ENCODE data around the gene DRC1. TPM values are rescaled to one million over a fixed set of nuclear protein-coding genes. Genes with fewer than 3 reads are reported as not detected.

Gene DRC1
- total RNA-seq, 1 experiment from 2014 or later: not detected

DNA sequence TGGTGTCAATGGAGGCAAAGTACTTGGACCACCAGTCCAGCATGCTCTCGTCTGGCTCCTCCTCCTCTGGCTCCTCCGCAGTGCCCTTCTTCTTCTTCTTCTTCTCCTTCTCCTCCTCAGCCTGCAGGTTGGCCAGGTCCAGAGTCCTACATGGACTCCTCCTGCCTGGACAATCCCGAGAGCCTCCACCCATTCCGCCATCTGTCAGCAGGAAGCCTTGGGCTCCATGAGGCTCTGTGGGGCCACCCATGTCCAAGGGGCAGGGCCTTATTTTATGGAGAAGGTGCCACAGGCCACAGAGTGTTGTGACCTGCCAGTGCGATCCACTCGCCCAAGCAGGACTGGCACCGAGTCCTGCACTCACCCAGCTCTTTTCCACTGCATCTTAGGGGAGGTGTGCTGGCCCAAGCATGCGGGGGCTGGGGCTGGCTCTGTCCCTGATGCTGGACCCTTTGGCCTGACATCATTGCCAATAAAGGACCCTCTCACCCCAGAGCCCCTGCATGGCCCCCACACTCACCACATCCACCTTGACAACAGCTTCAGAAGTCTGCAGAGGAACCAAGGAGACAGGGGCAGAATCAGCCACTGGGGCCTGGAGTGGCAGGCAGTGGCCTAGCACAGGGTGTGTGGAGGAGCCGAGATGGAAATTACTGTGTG is 69.0 kb downstream of the DRC1 start:
- Histone ChIP-seq H3K4ac (ENCODE audit: low read depth, low read length) (no peak overlapping the region), H4K91ac (ENCODE audit: insufficient read length, low read depth, low read length) (no peak overlapping the region), H3K27me3 (ENCODE audit: insufficient read depth, low read length) (no peaks in the 10 kb centered on the region), H2BK12ac (ENCODE audit: insufficient read length, low read depth, low read length) (no peak overlapping the region), H4K5ac (ENCODE audit: insufficient read length, low read depth, low read length) (no peak overlapping the region), H2AFZ (ENCODE audit: low read length) (no peak overlapping the region), H3K4me2 (ENCODE audit: insufficient read depth, insufficient read length, low read length) (no peak overlapping the region), H3K79me1 (ENCODE audit: insufficient read depth, low read depth, low read length, poor library complexity, severe bottlenecking) (no peaks in the 10 kb centered on the region), H3K9ac (ENCODE audit: extremely low read depth, insufficient read length, low read length) (no peak overlapping the region), H3K27ac (ENCODE audit: insufficient read length, low read depth, low read length) (no peak overlapping the region), H3K23me2 (ENCODE audit: insufficient read length, low read depth, low read length, poor library complexity, severe bottlenecking) (no peaks in the 10 kb centered on the region), H3K79me2 (ENCODE audit: insufficient read depth, low read length) (no peaks in the 10 kb centered on the region), H4K8ac (replicated peaks; ENCODE audit: insufficient read length, low read depth, low read length) (no peak overlapping the region), H3T11ph (ENCODE audit: low read length) (no peak overlapping the region), H2BK20ac (ENCODE audit: low read depth, low read length, poor library complexity, severe bottlenecking) (no peak overlapping the region), H2BK5ac (ENCODE audit: insufficient read length, low read length) (no peak overlapping the region), H3K18ac (ENCODE audit: insufficient read length, low read depth, low read length) (no peak overlapping the region), H2AK5ac (ENCODE audit: insufficient read length, low read length) (no peak overlapping the region), H3K23ac (ENCODE audit: insufficient read length, low read depth, low read length) (no peak overlapping the region), H3K4me1 (ENCODE audit: insufficient read depth, low read length) (no peaks in the 10 kb centered on the region), H2BK120ac (ENCODE audit: low read depth, low read length, poor library complexity, severe bottlenecking) (no peak overlapping the region), H4K20me1 (ENCODE audit: control insufficient read depth, insufficient read depth, insufficient read length) (no peaks in the 10 kb centered on the region), H3K9me3 (ENCODE audit: control insufficient read depth, low read depth, low read length) (no peaks in the 10 kb centered on the region), H2BK15ac (ENCODE audit: low read depth, low read length) (no peak overlapping the region), H3K56ac (ENCODE audit: insufficient read length, low read depth, low read length) (no peak overlapping the region), H3K14ac (ENCODE audit: insufficient read depth, low read length) (no peak overlapping the region)
- H3K4me3 Mint-ChIP-seq: no peak overlapping the region
- TF ChIP-seq, protein P1, sequence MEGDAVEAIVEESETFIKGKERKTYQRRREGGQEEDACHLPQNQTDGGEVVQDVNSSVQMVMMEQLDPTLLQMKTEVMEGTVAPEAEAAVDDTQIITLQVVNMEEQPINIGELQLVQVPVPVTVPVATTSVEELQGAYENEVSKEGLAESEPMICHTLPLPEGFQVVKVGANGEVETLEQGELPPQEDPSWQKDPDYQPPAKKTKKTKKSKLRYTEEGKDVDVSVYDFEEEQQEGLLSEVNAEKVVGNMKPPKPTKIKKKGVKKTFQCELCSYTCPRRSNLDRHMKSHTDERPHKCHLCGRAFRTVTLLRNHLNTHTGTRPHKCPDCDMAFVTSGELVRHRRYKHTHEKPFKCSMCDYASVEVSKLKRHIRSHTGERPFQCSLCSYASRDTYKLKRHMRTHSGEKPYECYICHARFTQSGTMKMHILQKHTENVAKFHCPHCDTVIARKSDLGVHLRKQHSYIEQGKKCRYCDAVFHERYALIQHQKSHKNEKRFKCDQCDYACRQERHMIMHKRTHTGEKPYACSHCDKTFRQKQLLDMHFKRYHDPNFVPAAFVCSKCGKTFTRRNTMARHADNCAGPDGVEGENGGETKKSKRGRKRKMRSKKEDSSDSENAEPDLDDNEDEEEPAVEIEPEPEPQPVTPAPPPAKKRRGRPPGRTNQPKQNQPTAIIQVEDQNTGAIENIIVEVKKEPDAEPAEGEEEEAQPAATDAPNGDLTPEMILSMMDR (conservative IDR thresholded peaks at IDR 0.05): no peak
- no peak for DNase-seq
- no peak overlapping the region for H3K27ac Mint-ChIP-seq
- H3K9me3 Mint-ChIP-seq: peaks cover 4 to 7% of the 10 kb centered on the region in 2 experiments; a peak in 2 of 5 replicates
- no CpG with 5 or more reads among the region's 9 CpGs for WGBS (ENCODE audit: extremely low coverage, insufficient read length, low lambda C conversion rate)
- H3K27me3 Mint-ChIP-seq (ENCODE audit: low read depth): 0 out of 2 replicates have a peak, but pooled peaks cover 2% of the 10 kb centered on the region
- peaks cover 8 to 12% of the 10 kb centered on the region in 2 experiments; a peak in 3 of 4 replicates for H3K4me1 Mint-ChIP-seq
- H3K36me3 Mint-ChIP-seq (ENCODE audit: insufficient read depth in 1 of 3, low read depth in 3 of 3): no peaks in the 10 kb centered on the region
